Activated T-helper 1 cell treated with anti-CD3 and anti-CD28 coated beads, Interleukin-2, amount 50 U/mL, for 16 hours (primary cell): ENCODE results near the gene CDK5R2.
"Not testable (repeated sequence)": the region's sequence is repeated elsewhere in the genome, so short reads cannot be mapped to it uniquely, and the experiment has no call there.

Experiments
- DNase-seq, 2 donors: peaks; one replicate each; pipeline ENCODE4 v3.0.0-alpha.2; 2020; ENCODE audit warnings: low read depth in 1 of 2, low spot score in 1 of 2

CDK5R2 gene

DNA sequence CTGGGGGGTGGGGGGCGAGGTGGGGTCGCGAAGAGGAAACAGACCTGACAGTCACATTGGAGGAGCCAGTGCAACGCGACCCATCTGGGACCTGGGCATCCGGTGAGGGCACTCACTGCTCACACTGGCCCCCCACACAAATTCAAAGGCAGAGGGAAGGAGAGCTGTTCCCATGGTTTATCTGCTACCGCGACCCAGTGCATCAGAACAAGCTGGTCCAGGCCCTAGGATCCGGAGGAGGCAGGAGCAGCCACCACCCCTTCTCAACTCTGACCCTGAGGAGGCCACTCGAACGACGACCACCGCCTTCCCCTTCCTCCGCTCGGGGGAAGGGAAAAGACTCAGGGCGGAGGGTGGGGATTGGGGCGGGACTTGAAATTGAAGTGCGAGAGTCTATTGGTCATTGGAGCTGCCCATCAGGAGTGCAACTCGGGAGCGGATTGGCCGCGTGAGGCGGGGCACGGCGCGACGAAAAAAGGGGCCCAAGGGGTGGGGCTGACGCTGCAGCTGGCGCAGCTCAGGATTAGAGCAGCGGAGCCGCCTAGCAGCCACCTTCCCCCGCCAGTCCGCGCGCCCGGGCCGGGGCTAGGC lies at the start of gene CDK5R2:
CDK5R2 (plus strand) TSS at position 526 of the 591 bp plus-strand sequence. CDS start 155 bp downstream, outside the sequence.
- DNase-seq, result peak in 1 of 2 donors; percentile 31

GRCh38 chr2:218910741-218911140 lies 48.7 kb upstream of the CDK5R2 start:
- no peak for DNase-seq

DNA sequence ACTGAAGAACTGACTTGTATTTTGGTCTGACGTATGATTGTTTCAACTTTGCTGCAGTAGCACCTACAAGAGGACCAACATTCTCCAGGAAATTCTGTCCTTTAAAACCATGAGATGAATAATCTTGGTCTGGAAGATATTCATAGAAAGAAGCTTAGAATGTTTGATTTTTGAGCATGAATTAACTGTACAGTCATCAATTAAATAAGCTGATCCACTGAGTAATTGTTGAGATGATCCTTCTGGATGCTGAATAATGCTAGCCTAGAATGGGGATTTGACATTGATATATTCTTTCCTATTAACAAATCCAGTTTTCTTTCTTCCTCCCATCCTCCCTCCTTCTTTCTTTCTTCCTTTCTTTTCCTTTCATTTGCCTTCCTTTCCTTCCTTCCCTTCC lies 39.0 kb upstream of the CDK5R2 start:
- no peak for DNase-seq

DNA sequence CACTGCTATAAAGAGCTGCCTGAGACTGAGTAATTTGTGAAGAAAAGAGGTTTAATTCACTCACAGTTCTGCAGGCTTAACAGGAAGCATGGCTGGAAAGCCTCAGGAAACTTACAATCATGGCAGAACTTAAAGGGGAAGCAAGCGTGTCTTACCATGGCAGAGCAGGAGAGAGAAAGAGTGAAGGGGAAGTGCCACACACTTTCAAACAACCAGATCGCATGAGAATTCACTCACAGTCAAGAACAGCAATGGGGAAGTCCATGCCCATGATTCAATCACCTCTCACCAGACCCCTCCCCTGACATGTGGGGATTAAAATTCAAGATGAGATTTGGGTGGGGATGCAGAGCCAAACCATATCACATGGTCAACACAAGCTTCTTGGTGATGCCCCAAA lies 34.7 kb upstream of the CDK5R2 start:
- no peak for DNase-seq

GRCh38 chr2:218925434-218925833 lies 34.0 kb upstream of the CDK5R2 start:
- no peak for DNase-seq

GRCh38 chr2:218927422-218927821 lies 32.0 kb upstream of the CDK5R2 start:
- DNase-seq, result no peak

- no peak for DNase-seq
Observed at GRCh38 chr2:218927876-218928275, 31.6 kb upstream of the CDK5R2 start.

GRCh38 chr2:218930488-218930887 lies 29.0 kb upstream of the CDK5R2 start:
- DNase-seq, result not testable (repeated sequence)

DNA sequence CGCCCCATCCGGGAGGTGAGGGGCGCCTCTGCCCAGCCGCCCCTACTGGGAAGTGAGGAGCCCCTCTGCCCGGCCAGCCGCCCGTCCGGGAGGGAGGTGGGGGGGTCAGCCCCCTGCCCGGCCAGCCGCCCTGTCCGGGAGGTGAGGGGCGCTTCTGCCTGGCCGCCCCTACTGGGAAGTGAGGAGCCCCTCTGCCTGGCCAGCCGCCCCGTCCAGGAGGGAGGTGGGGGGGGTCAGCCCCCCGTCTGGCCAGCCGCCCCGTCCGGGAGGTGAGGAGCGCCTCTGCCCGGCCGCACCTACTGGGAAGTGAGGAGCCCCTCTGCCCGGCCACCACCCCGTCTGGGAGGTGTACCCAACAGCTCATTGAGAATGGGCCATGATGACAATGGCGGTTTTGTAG lies 27.7 kb upstream of the CDK5R2 start:
- not testable (repeated sequence) for DNase-seq

DNA sequence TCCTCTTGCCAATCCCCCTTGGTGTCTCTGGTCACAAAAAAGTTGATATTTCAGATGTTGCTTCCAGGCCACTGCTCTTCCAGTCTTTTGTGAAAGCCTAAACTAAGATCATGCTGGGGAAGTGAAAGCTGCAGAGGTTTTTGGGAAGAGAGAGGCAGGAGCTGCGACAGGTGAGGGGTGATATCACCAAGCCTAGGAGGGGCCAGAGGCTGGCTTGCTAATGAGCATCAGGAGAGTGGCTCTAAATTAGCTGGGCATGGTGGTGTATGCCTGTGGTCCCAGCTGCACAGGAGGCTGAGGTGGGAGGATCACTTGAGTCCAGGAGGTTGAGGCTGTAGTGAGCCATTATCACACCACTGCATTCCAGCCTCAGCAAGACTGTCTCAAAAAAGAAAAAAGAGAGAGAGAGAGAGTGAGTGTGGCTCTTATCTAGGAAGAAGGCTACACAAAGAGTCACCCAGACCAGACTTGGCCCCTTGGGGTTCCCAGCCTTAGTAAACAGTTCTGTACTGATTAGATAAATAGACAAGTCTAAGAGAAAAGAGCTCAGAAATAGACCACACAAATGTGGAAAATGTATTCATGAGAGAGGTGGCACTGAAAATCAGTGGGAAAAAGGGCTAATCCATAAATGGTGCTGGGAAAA lies 14.6 kb upstream of the CDK5R2 start:
- DNase-seq, result no peak

DNA sequence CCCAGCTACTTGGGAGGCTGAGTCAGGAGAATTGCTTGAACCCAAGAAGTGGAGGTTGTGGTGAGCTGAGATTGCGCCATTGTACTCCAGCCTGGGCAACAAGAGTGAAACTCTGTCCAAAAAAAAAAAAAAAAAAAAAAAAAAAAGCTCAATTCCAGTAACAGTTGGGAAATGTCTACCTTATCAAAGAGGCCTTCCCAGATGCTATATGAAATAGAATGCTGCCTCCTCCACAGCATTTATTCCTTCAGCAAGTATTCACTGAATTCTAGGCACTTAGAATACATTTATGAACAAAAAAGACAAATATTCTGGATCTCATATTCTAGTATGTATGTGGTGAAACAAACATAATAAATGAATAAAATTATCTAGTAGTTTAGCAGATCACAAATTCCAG lies 12.8 kb upstream of the CDK5R2 start:
- DNase-seq, result no peak

DNA sequence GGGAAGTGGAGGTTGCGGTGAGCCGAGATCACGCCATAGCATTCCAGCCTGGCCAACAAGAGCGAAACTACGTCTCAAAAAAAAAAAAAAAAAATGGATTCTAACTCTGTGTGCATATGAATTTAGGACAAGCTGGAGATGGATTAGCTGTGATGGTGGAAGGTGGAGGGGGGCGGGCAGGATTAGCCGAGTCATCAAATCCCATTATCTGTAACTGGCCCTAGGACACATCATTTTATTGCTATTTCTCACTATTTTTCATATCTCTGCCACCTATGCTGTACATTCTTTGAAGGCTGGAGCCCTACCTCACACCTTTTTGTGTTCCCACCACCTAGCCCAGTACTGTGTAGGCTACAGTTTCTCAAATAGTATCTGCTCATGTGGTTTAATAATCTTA lies 7.3 kb upstream of the CDK5R2 start:
- no peak for DNase-seq

DNA sequence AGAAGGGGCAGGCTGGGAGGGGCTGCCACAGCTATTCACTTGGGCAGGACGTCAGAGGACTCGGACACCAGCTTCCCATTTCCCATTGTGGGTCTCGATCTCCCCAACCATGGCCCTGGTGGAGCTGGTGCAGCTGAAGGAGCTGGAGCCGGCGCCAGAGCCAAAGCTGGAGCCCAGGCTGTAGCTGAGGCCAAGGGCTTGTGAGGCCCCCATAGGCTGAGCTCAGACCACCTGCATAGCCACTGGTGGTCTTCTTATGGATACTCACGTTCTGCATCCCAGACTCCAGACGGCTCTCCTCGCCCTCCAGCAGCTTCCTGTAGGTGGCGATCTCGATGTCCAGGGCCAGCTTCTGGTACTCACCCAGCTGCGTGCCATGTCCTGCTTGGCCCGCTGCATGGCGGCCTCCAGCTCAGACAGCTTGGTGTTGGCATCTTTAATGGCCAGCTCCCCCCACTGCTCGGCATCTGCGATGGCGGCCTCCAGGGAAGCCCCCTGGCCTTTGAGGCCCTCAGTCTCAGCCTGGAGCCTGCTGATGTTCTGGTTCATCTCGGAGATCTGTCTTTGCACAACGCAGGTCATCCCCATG lies 6.0 kb upstream of the CDK5R2 start:
- no peak for DNase-seq

DNA sequence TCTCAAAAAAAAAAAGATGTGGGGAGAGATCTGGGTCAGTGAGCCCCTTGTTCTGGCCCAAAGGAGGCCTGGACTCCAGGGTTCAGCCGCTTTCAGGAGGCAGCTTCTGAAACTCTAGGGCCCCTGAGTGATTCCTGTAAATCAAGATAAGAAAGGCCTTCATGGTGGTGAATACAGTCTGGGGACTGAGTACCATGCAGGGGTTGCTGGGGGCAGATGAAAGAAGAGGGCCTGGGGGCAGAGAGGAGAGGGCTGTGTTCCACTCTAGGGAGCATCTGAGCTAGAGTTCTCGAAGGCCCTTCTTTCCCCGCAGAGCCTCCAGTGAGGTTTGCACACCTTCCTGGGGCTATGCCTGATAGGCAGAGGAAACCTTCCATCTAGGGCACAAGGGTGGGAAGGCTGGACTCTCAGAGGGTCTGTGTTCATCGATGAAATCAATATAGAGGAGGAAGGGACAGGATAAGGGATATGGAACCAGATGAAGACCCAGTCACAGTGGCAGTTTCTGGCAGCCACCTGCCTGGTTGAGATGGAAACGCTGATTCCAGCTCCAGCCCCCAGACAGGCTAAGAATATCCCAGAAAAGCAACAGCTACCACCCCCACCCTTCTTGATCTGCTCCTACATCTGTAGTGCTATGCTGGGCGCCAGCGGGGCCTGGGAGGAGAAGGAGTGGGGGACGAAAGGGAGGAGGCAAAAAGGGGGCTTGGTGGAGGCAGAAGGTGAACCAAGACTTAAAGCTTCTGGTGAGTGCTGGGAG lies 4.7 kb upstream of the CDK5R2 start:
- DNase-seq, result no peak

GRCh38 chr2:218956039-218956438 lies 3.4 kb upstream of the CDK5R2 start:
- DNase-seq, result no peak

DNA sequence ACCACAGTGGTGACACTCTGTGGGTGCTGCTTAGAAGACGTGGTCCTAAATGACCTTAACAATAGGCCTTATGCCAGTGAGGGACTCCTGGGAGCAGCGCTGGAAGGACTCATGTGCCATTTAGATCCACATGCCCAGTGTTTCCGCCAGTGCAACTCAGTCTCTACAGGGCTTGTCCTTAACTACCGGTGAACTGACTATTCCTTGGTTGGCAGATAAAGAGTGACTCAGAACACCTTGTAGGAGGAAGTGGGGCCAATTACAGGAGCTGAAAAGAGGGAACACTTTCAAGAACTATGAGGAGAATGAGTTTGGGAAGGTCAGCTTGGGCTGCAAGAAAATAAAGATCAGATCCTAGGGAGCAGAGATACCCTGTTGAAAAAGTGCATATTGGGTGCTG lies 1.8 kb upstream of the CDK5R2 start:
- DNase-seq, result no peak

DNA sequence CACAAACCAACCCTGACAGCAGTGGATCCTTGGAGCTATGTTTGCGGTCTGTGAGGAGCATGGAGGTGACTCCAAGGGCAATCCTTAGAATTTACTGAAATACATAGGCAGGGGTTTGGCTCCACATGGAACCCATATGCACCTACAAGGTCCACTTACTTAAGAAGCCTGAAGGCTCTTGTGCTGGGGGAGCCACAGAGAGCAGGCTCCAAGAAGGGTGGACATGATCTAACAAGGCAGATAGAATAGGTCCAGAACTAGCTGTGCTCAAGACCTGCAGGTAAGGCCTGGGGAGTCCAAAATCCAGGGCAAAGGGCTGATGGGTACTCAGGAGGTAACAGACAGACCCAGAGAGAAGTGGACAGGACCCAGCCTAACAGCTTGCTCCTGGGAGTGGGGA lies 1.2 kb upstream of the CDK5R2 start:
- no peak for DNase-seq

- DNase-seq, result no peak
Observed at GRCh38 chr2:218959761-218960308, 369 bp downstream of the CDK5R2 start.

- no peak for DNase-seq
Observed at GRCh38 chr2:218960309-218961165, 1.1 kb downstream of the CDK5R2 start.

- DNase-seq, result no peak
Observed at GRCh38 chr2:218961229-218961628, 1.8 kb downstream of the CDK5R2 start.
